HS-5 (cell line): ENCODE measurements around the gene PYGB.
"Not testable (repeated sequence)": the region's sequence is repeated elsewhere in the genome, so short reads cannot be mapped to it uniquely, and the experiment has no call there.

Experiments
- DNase-seq: peaks from one replicate; pipeline ENCODE4 v3.0.0-alpha.2; 2012; ENCODE audit warnings: low read depth

The PYGB gene

DNA sequence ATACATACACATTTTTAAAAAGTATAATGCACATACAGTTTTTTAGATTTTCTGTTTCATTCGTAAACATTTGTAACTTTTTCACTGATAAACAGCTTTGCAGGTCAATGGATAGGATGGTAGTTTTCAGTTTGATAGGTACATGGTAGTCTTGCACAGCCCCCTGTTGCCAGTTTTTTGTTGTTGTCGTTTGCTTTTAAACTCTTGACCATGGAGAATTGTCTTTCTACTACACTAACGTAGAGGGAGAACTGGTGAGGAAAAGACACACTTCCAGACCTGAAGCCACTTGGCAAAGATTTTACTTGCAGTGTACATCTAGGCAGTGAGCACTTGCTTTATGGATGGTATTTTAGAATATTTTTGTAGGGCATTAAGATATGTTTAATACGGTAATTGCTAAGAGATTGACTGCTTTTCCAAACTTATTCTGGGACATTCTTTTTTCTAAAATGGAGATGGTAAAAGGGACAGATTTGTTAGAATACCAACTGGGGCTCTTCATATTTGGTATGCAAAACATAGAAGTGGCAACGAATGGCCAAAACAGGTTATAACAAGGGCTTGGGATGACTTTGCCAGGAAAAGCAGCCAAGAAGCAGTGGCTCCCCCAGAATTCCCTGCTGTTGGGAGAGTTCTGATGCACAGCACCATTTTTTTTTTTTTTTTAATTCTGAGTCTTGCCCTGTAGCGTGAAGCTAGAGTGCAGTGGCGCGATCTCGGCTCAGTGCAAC, 1.5 kb downstream of the PYGB start:
- no peak for DNase-seq

DNA sequence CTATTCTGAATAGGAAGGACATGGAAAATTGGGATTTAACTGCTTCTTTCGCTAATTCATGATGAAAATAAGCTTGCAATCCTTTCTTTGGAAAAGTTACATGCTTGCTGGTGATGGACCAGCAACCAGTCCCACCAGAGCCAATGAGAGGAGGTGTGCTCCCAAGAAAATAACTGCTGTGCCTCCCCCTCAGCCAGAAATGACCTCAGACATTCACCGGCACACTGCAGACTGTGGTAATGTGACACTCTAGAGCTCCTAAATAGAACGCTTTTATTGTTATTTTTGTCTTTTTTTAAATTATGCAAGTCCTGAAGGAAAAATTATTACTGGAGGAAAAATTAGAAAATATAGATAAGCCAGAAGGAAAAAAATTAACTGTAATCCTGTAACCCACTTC, 2.6 kb downstream of the PYGB start:
- no peak for DNase-seq

DNA sequence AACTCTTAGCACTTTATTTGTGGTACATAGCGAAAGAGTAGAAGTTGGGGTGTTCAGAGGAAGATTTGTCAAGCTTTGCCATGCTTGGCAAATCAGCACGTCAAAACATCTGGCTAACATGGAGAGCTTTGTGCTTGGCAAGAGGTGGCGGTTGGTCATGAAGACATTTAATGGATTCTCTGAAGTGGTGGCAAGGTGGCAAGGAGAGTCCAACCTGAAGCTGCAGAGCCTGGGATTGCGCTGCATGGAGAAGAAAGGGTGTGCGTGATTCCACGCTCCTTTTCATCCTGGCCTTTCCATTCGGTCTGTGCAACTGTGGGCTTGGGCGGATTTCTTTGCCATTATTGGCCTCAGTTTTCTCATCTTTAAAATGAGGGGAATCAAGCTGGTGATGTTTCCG, 3.1 kb downstream of the PYGB start:
- no peak for DNase-seq

DNA sequence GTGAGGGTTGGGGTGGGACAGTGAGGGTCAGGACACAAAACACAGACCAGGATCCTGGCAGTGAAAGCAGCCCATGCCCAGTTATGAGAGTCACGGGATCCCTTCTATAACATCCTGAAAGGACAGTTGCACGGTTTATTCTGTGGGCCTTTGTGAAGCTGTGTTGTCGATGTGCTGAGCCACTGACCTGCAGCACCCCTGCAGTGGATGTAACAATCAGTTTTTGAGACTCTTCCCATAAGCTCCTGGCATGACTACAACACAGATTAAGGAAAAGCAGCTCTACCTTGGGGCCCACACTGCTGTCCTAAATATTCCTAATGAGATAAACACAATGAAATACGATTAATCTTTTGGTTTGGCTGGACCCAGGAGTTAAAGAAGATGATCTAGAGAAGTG, 3.7 kb downstream of the PYGB start:
- no peak for DNase-seq

DNA sequence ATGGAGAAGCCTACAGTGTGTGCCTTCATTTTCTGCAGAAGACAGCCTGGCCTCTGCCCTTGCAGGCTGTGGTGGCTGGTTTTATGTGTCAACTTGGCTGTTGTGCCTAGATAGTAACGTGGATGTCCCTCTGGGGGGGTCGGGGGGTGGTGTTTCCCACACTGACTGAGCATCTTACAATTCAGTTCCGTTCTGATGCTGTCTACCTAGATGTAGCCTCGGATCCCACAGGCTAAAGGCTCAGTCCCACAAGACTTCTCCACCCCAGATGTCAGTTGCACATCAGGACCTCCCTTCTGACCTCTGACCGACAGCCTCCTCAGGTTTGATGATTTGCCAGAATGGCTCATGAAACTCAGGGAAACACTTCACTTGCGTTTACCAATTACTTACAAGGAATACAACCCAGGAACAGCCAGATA, 4.4 kb downstream of the PYGB start:
- DNase-seq, result no peak

DNA sequence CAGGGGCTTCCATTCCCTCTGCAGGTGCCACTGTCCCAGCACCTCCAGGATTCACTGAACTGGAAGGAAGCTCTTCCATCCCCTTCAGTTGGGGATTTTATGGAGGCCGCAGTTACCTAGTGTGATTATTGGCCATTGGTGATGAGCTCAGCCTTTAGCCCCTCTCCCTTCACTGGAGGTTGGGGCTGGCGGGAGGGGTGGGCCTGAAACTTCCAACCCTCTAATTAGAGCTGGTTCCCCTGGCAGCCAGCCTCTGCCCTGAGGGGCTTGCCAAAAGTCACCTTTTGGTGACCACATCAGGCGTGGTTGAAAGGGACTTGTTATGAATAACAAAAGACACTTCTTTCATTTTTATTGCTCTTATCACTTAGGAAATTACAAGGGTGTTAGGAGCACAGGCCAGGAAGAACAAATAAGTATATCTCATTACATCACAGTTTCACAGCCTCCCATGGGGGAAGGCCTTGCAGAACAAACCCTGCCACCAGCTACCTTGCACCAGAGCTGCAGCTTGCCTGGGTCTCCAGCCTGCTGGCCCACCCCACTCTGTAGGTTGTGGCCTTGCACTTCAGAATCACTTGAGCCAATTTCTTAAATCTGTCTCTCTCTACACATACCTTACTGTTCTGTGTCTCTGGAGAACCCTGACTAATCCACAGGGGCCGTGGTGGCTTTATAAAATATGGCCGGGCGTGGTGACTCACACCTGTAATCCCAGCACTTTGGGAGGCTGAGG, 5.0 kb downstream of the PYGB start:
- no peak for DNase-seq

DNA sequence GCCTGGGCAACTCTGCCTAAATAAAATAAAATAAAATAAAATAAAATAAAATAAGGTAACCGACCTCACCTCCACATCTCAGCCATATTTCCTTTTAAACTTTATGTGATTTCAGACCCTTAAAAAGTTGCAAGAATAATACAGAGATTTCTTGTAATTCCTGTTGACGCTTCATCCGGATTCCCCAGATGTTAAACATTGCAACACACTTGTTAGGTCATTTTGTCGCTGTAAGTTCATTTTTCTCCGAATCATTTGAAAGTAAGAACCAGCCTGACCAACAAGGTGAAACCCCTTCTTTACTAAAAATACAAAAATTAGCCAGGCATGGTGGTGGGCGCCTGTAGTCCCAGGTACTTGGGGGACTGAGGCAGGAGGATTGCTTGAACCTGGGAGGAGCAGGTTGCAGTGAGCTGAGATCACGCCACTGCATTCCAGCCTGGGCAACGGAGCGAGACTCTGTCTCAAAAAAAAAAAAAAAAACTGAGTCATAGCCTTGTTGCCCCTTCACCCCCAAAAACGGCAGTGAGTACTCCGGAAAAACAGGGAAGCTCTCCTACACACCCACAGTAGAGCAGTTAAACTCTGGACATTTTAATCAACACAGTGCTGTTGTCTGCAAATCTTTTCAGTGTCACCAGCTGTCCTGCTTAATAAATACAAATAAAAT, 5.9 kb downstream of the PYGB start:
- no peak for DNase-seq

DNA sequence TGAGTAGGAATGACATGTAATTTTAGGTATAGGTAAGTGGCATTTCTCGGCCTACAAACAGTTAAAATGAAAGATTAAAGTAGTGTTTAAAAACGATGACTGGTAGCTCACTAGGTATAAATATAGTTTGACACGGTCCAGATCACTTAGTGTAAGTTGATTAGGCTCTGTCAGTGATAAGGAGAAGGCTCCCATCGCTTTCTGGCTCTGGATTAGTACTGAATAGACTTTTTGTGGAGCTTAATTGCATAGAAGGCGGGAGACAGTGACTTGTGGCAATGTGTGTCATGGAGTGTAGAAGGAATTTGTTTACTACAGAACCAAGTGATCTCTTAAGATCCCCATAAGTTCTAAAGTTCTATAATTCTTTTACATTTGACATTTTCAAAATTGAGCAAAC, 6.7 kb downstream of the PYGB start:
- DNase-seq, result no peak

DNA sequence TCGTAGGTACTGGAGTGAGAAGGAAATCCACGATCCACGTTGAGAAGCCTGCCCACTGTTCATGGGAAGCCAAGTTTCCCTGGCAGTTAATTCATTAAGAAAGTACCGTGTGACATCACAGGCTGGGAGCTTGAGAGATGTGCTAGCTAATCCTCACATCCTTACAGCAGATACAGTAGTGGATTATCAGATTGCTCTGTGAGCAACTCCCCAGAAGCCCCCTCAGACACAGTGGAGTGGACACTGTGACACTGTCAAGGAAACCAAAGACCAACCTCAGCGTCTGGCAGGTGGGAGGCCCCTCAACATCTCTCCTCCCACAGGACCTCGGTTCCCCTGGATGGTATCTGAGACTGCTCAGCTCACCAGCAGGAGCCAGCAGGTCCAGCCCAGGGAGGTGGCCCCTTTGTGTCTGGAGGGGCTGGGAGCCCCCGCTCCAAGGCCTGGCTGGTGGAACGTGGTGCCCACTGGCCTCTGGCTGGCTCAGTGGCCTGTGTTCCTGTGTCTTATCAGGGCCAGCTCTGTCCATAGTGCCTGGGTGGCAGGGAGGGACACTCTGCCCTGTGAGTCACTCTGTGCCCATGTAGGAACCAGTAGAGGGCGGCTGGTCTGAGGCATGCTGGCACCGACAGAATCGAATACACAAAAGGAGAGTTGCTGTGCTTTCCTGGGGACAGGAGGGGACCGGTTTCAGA, 7.2 kb downstream of the PYGB start:
- no peak for DNase-seq

DNA sequence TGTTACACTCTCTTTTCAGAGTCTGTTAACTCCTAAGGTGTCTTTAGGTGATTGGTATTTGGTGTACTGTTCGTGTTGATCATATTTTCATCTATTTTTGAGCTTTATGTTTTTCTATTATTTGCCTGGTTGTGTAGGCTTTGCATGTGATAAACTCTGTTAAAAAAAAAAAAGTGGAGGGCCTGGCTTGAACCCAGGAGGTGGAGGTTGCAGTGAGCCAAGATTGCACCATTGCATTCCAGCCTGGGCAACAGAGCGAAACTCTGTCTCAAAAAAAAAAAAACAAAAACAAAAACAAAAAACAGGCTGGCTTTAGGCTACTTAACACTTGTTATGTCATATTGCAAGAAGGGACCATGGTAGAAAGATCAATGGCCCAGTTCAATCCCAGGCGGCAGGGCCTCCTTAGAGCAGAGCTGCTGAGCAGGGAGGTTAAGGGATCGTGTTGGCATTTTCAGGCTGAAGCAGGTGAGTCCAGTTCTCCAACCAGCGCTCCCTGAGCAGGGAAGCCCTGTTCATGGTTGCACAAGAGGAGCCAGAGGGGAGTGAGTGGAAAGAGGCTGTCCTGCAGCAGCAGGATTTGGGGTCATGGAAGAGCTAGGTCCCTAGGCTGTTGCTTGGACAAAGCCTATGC, 8.5 kb downstream of the PYGB start:
- DNase-seq, result no peak

DNA sequence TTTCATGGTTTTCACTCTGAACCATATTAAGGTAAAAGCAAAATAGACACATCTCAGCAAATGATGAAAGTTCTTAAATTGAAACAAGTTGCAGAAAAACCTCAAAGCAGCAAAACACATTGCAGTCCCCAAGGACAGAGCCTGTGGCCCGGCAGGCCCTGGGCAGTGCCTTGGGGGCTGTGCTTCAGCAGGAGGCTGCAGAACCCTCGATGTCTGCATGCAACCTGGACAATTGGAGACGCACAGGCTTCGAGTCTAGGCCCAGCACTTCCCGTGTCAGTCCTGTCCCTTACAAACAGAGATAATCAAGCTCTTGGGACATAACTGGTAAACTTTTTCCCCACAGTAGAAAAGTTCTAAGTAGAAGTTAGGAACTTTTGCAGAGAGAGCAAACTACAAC, 9.2 kb downstream of the PYGB start:
- no peak for DNase-seq

DNA sequence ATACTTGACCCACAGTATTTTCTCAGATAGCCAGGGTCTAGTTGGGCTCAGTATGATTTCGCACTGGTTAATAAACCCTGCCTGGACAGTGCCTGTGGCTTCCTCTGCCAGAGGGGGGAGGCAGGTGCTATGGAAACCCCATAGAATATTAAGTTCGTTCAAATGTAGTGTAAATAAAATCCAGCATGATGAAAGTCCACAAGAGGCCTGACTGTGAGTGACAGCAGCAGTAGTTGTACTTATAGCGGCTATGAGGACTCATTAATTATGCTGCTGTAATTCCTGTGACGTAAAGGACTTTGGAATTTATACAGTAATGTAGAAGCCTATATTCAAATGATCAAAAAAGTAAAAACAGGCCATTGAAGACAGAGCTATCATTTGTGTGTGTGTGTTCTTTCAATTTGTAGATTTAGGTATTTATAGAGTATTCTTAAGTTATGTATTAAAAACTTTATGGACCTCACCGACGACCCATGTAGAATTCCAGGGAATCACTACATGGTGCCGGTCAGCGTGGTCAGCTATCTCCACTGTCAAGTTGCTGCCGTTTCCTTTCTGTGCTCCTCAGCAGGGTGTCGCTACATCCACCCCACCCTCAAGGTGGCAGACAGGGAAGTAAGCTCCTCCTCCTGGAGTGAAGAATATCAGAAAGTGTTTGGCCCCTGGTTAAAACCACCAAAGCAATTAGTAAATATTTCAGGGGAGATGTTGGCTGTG, 10.0 kb downstream of the PYGB start:
- no peak for DNase-seq

DNA sequence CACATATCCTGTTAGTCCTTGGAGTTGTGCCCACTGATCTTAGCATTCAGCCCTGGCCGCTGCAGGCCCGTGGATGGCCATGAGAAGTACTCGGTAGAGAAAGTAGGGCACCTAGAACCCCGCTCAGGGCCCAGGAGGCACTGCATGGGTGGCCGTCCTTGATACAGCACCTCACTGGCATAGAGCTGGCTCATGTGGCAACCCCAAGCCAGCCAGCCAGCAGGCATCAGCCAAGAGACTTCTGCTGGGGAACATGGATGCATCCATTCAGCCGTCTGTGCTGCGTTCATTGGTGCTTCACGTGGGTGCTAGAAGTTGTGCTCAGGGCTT, 10.6 kb downstream of the PYGB start:
- DNase-seq, result no peak

DNA sequence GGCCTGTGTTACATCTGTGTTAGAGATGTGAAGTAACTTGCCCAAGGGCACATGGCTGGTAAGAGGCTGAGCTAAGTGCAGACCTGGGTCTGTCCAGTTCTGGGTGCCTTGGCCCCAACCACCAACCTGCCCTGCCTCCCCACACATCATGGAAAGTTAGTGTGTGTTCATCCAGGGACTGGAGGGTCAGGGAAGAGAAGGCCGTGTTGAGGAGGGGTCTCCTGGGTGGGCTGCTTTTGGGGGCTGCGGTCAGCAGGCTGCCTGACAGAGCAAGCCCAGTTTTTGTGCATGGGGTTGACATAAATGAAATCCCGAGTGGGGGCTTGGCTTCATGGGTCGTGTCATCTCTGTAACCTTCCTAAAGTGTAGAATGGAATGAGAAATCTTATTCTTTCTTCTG, 10.9 kb downstream of the PYGB start:
- no peak for DNase-seq

DNA sequence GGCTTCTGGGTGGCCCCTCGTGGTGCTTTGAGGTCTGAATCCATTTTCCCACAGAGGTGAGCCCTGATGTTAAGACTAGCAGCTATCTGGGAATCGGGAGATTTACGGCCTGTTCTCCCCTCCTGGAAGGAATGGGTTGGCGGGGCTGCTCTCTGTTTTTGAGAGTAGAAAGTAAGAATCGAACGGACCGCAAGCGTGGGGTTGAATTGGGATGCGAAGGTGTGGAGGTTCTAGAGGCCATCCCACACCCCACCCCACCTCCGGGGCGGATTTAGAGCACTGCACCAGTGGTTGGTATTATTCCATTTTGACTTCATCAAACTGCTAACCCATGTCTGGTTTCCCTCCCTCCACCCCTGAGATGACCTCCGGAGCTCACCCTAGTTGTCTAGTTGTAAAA, 11.5 kb downstream of the PYGB start:
- DNase-seq, result no peak

DNA sequence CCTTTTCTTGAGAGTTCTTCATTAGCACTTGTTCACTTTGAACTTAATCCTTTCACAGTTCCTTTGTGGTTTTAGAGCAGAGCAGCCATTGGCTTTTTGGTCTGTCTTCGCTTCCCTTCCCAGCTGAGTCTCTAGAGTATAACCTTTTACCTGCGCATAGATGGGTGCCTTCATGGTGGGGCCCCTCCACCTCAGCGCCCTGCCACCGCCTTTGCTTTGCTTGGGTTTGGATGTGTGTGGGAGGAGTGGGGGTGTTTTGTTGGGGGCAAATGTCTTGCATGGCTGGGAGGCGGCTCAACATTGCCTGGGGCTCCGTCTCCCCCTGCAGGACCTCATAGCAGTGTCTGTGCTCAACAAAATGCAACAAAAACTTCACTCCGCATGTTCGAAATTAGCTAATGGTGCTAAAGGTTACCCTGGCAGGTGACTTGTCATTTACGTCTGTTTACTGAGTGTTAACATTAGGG, 11.9 kb downstream of the PYGB start:
- no peak for DNase-seq

DNA sequence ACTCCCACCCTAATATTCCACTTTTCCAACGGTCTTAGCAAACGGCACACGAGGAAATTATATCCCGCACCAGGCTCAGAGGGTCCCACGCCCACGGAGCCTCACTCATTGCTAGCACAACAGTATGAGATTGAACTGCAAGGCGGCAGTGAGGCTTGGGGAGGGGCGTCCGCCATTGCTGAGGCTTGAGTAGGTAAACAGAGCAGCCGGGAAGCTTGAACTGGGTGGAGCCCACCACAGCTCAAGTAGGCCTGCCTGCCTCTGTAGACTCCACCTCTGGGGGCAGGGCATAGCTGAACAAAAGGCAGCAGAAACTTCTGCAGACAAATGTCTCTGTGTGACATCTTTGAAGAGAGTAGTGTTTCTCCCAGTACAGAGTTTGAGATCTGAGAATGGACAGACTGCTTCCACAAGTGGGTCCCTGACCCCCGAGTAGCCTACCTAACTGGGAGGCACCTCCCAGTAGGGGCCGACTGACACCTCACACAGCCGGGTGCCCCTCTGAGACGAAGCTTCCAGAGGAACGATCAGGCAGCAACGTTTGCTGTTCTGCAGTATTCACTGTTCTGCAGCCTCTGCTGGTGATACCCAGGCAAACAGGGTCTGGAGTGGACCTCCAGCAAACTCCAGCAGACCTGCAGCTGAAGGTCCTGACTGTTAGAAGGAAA, 13.0 kb downstream of the PYGB start:
- not testable (repeated sequence) for DNase-seq

DNA sequence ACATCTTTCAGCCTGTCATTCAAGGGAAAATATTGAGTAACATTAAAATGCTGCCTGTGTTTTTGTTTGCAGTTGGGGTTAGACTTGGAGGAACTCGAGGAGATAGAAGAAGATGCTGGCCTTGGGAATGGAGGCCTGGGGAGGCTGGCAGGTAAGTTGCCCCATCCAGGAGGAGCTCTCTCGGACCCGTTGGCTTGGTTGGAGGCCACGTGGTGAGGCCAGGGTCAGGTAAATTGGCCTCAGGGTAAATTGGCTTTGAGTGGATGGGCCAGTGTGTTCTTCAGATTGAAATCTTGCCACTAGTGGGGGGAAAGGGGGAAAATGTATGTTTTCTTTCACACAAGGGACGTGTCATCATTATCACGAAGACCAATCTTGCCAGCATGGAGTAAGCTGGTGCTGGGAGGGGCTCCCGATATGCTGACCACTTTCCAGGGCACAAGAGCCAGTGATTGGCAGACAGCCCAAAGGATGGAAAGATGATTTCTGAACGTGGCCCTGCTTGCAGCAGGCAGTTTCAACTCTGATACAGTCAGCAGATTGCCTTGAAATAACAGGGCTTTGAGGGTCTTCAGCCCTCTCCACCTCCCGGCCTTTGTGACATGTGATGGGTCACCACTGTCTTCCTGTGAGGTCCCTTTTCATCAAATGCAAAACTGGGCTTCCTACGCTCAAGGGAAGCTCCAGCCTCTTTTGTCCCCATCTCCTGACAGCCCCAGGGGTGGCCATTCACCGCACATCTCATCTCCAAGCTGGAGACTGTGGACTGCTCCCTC, 21.4 kb downstream of the PYGB start:
- DNase-seq, result no peak

DNA sequence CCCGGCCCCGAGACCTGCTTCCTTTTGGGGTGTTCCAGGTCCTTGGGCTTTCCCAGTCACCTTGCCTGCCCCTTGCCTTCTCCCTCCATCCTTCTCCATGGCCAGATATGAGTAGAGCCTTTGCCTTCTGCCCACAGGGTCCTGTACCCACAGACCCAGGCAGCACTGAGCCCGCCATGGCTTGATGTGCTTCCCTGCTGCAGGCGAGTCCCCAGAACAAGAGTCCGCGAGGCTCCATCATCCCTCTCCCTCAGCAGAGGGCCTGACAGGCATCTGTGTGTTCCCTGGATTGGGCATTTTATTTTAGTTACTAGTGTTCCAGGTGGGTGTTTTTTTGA, 21.9 kb downstream of the PYGB start:
- DNase-seq, result no peak

DNA sequence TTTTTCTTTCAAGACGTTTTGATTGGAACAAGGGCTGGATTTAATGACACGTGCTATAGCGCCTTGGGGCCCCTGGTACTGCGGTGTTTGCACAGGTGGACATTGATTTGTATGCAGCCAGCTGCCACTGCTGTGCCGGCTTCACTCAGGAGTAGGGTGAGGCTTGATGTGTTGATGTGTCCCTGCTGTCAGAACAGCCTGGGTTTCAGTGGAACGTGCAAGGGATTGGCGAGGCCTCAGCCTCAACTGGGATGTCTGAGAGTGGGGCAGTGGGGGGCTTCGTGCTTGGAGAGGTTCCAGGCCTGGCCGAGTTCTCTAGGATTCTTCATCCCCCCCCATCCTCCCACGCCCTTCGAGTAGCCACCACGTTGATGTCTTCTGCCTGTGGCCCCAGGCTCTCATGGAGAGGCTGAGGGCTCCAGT, 23.0 kb downstream of the PYGB start:
- DNase-seq, result no peak
